ENCODE data around the gene FGGY. TPM values are rescaled to one million over a fixed set of nuclear protein-coding genes. Genes with fewer than 3 reads are reported as not detected.

Gene FGGY
- total RNA-seq, 1 donor from 2014 or later: 32.5 TPM

GRCh38 chr1:59692591-59692990 is 395.7 kb downstream of the FGGY start:
- Mint-ChIP-seq H3K4me1 (peaks cover 29% of the 10 kb centered on the region), H3K9me3 (no peaks in the 10 kb centered on the region), H3K4me3 (no peak overlapping the region), H3K36me3 (no peaks in the 10 kb centered on the region), H3K27ac (no peak overlapping the region), H3K27me3 (ENCODE audit: insufficient read depth, low read depth) (no peaks in the 10 kb centered on the region)
- Histone ChIP-seq H3K4me2 (no peak overlapping the region), H3K4me3 (no peak overlapping the region), H3K27ac (no peak overlapping the region), H3K9ac (no peak overlapping the region), H2AFZ (replicated peaks) (no peak overlapping the region), H3K9me3 (ENCODE audit: low read depth) (no peaks in the 10 kb centered on the region), H3F3A (ENCODE audit: low read depth) (no peaks in the 10 kb centered on the region), H4K20me1 (ENCODE audit: low read depth) (no peaks in the 10 kb centered on the region), H3K27me3 (no peaks in the 10 kb centered on the region), H3K36me3 (no peaks in the 10 kb centered on the region), H3K79me2 (ENCODE audit: low read depth) (no peaks in the 10 kb centered on the region), H3K4me1 (peaks cover 22% of the 10 kb centered on the region)
- TF ChIP-seq EZH2phosphoT487 (IDR thresholded peaks at IDR 0.05) (no peak), CTCF (IDR thresholded peaks at IDR 0.05) (no peak), EZH2 (IDR thresholded peaks at IDR 0.05) (no peak)
- no peak for DNase-seq (ENCODE audit: low spot score)

- DNase-seq (ENCODE audit: low spot score): no peak
- peaks cover 37% of the 10 kb centered on the region for H3K4me1 Mint-ChIP-seq
Observed at GRCh38 chr1:59693406-59693805, 396.5 kb downstream of the FGGY start.

GRCh38 chr1:59695252-59695651 is 398.4 kb downstream of the FGGY start:
- TF ChIP-seq EZH2 (IDR thresholded peaks at IDR 0.05) (no peak), EZH2phosphoT487 (IDR thresholded peaks at IDR 0.05) (no peak), CTCF (IDR thresholded peaks at IDR 0.05) (no peak)

More at GRCh38 chr1:59693406-59693805, 396.5 kb downstream of the FGGY start:
- H3K9me3 ChIP-seq (ENCODE audit: low read depth): no peaks in the 10 kb centered on the region
- no peak overlapping the region for H3K4me2 ChIP-seq
- Mint-ChIP-seq H3K36me3 (no peaks in the 10 kb centered on the region), H3K9me3 (no peaks in the 10 kb centered on the region), H3K4me3 (no peak overlapping the region), H3K27ac (no peak overlapping the region), H3K27me3 (ENCODE audit: insufficient read depth, low read depth) (no peaks in the 10 kb centered on the region)
- no peak overlapping the region for H3K9ac ChIP-seq
- no peak overlapping the region for H2AFZ ChIP-seq (replicated peaks)
- no peaks in the 10 kb centered on the region for H3K36me3 ChIP-seq
- no peaks in the 10 kb centered on the region for H3K79me2 ChIP-seq (ENCODE audit: low read depth)
- H3K27ac ChIP-seq: no peak overlapping the region
- no peaks in the 10 kb centered on the region for H3F3A ChIP-seq (ENCODE audit: low read depth)
- no peak overlapping the region for H3K4me3 ChIP-seq
- H4K20me1 ChIP-seq (ENCODE audit: low read depth): no peaks in the 10 kb centered on the region
- no peaks in the 10 kb centered on the region for H3K27me3 ChIP-seq
- peaks cover 30% of the 10 kb centered on the region for H3K4me1 ChIP-seq
- TF ChIP-seq CTCF (IDR thresholded peaks at IDR 0.05): no peak
- no peak for TF ChIP-seq EZH2 (IDR thresholded peaks at IDR 0.05)
- no peak for TF ChIP-seq EZH2phosphoT487 (IDR thresholded peaks at IDR 0.05)

More at GRCh38 chr1:59695252-59695651, 398.4 kb downstream of the FGGY start:
- Histone ChIP-seq H3K79me2 (ENCODE audit: low read depth) (no peaks in the 10 kb centered on the region), H3F3A (ENCODE audit: low read depth) (no peaks in the 10 kb centered on the region), H3K9ac (no peak overlapping the region), H3K4me1 (peaks cover 34% of the 10 kb centered on the region), H3K36me3 (no peaks in the 10 kb centered on the region), H3K27ac (no peak overlapping the region), H3K4me2 (no peak overlapping the region), H2AFZ (replicated peaks) (no peak overlapping the region), H3K9me3 (ENCODE audit: low read depth) (no peaks in the 10 kb centered on the region), H3K4me3 (no peak overlapping the region), H3K27me3 (no peaks in the 10 kb centered on the region), H4K20me1 (ENCODE audit: low read depth) (no peaks in the 10 kb centered on the region)
- H3K27ac Mint-ChIP-seq: no peak overlapping the region
- H3K27me3 Mint-ChIP-seq (ENCODE audit: insufficient read depth, low read depth): no peaks in the 10 kb centered on the region
- no peak for DNase-seq (ENCODE audit: low spot score)
- H3K4me3 Mint-ChIP-seq: no peak overlapping the region
- no peaks in the 10 kb centered on the region for H3K9me3 Mint-ChIP-seq
- H3K36me3 Mint-ChIP-seq: no peaks in the 10 kb centered on the region
- peaks cover 44% of the 10 kb centered on the region for H3K4me1 Mint-ChIP-seq

Measured in neural progenitor cell (in vitro differentiated cells).